ENCODE results near the gene POLA1. TPM values are rescaled to one million over a fixed set of nuclear protein-coding genes. Genes with fewer than 3 reads are reported as not detected.

Gene POLA1
- polyA plus RNA-seq, 4 donors, result 14.8 to 19.9 (median 17.1) TPM

- no peak for DNase-seq (ENCODE audit: low read depth in 4 of 4, low spot score in 3 of 4)
These were observed 325.0 kb downstream of the POLA1 start for GRCh38 chrX:25018682-25019081.

- DNase-seq (ENCODE audit: low read depth in 4 of 4, low spot score in 3 of 4), result no peak
These were observed 326.1 kb downstream of the POLA1 start for GRCh38 chrX:25019707-25020390.

- DNase-seq (ENCODE audit: low read depth in 4 of 4, low spot score in 3 of 4), result no peak
These were observed 326.7 kb downstream of the POLA1 start for GRCh38 chrX:25020391-25020904.

- DNase-seq (ENCODE audit: low read depth in 4 of 4, low spot score in 3 of 4), result no peak
These were observed 327.3 kb downstream of the POLA1 start for GRCh38 chrX:25020905-25021449.

GRCh38 chrX:25022499-25023325 is 329.0 kb downstream of the POLA1 start:
- DNase-seq (ENCODE audit: low read depth in 4 of 4, low spot score in 3 of 4), result no peak

GRCh38 chrX:25023908-25024307 is 330.2 kb downstream of the POLA1 start:
- DNase-seq (ENCODE audit: low read depth in 4 of 4, low spot score in 3 of 4), result no peak

- no peak for DNase-seq (ENCODE audit: low read depth in 4 of 4, low spot score in 3 of 4)
These were observed 331.9 kb downstream of the POLA1 start for GRCh38 chrX:25025615-25026014.

GRCh38 chrX:25026576-25026975 is 332.9 kb downstream of the POLA1 start:
- DNase-seq (ENCODE audit: low read depth in 4 of 4, low spot score in 3 of 4), result no peak

- no peak for DNase-seq (ENCODE audit: low read depth in 4 of 4, low spot score in 3 of 4)
These were observed 335.0 kb downstream of the POLA1 start for GRCh38 chrX:25028726-25029125.

GRCh38 chrX:25029288-25029825 is 335.6 kb downstream of the POLA1 start:
- no peak for DNase-seq (ENCODE audit: low read depth in 4 of 4, low spot score in 3 of 4)

- no peak for DNase-seq (ENCODE audit: low read depth in 4 of 4, low spot score in 3 of 4)
These were observed 341.2 kb downstream of the POLA1 start for GRCh38 chrX:25034889-25035288.

GRCh38 chrX:25039036-25039435 is 345.3 kb downstream of the POLA1 start:
- DNase-seq (ENCODE audit: low read depth in 4 of 4, low spot score in 3 of 4), result no peak

- DNase-seq (ENCODE audit: low read depth in 4 of 4, low spot score in 3 of 4), result no peak
These were observed 349.5 kb downstream of the POLA1 start for GRCh38 chrX:25043192-25043591.

Other genes with a start within 250 kb of the POLA1 start
- 10 to 100 TPM in 1 of 4 donors, 1 to 10 TPM in 3; 3.7 to 10.5 (median 8.7) TPM for gene PDK3, start 228.6 kb upstream of the POLA1 start, polyA plus RNA-seq (ENCODE audit: insufficient read length in 4 of 4)
- gene PCYT1B, start 46.6 kb upstream of the POLA1 start, polyA plus RNA-seq (ENCODE audit: insufficient read length in 4 of 4), result 1 to 10 TPM; 2.6 to 3.8 (median 2.7) TPM

All from left renal pelvis (tissue), 4 donors.